HG03097 (cell line): Measurements from ENCODE around the gene OR8B3.

Experiments
- ATAC-seq: cut with Tn5 transposase; IDR thresholded peaks from one replicate; pipeline ENCODE4 v1.9.1; 2021; ENCODE audit not compliant: unreplicated experiment, low FRiP score

Gene OR8B3

GRCh38 chr11:124380585-124380984, 18.2 kb downstream of the OR8B3 start:
- ATAC-seq = no peak

- no peak for ATAC-seq
These were observed 22.5 kb downstream of the OR8B3 start for GRCh38 chr11:124376280-124376679.

GRCh38 chr11:124359566-124359965, 39.3 kb downstream of the OR8B3 start:
- no peak for ATAC-seq

- no peak for ATAC-seq
These were observed 52.4 kb downstream of the OR8B3 start for GRCh38 chr11:124346311-124346955.
